HG02763 (cell line): ENCODE data around the gene ZBTB32.

Experiments
- ATAC-seq: cut with Tn5 transposase; IDR thresholded peaks from one replicate; pipeline ENCODE4 v1.9.1; 2021; ENCODE audit warnings: mild to moderate bottlenecking, moderate library complexity; ENCODE audit not compliant: unreplicated experiment

The ZBTB32 gene

DNA sequence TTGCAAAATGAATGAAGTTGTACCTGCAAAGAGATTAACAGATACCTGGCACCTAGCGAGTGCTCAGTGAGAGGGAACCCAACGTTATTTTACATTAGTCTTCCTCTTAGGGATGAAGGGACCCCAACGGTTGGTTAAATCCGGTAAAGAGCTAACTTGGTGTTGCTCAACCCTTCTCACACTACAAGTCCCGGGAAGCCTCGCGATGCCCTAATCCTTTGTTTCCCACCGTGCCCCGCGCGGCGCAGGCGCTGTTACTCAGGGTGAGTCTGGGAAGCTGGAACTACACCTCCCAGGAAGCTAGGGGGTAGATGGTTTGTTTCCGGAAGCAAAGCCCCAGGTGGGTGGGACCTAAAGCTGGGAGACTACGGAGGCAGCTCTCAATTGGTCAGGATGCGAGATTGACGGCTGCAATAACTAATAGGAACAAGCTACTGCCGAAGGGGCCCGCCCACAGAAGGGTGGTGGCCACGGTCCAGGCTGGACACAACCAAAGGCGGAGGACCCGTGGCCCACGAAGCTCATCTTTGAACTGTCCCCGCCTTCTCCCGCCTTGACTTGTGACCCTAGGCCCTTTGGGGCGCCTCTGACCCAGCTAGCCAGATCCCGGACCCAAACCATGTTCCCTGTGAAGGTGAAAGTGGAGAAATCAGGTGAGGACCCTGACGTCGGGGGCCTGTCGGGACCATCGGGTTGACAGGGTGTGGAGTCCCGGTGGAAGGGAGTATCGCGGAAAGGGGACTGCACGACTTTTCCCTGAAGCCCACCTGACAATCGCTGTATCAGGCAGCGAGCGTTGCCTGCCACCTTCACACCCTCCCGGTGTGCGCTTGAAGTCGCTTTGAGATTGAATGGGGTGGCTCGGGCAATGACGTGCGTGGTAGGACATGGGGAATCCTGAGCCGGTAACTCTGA is 44.0 kb downstream of the ZBTB32 start, which contains the start of gene LIN37:
TSS of gene LIN37 (plus strand) at position 471 of the 915 bp plus-strand sequence. CDS start at position 620, 149 bp downstream.
- ATAC-seq = peak; percentile 77

- no peak for ATAC-seq
These were observed 45.8 kb downstream of the ZBTB32 start for GRCh38 chr19:35750167-35750566.

DNA sequence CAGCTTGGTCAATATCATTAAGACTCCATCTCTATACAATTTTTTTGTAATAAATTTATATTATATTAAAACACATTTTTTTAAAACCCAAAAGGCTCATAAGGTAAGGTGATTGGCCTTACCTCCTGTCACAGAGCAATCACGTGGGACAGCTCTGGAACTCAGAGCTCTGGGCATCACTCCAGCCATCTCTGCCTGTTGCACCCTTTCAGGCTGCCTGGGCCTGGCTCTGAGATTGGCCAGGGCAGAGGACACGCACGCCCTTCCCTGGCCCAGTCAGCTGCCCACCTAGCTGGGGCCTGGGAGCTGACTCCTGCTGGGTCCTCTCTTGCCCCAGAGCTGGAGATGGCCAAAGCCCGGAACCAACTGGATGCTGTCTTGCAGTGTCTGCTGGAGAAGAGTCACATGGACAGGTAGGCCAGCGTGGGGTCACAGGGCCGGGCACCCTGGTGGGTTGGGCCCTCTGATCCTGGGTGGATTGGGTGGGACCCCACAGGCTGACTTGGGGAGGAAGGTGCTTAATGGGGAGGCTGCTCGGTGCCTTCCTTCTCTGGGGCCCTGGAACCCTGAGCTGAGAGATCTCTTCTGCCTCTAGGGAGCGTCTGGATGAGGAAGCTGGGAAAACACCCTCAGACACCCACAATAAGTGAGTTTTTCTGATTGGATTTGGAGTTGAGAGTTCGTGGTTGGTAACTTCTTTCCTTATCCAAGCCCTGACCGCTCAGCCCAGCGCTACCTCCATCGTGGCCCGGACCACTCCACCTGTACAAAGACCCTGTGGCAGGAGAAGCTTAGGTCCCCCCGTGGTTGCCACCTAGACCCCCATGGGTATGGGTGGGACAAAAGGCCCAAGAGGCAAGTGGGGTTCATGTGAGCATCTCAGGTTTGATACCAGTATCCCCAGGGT is 47.7 kb downstream of the ZBTB32 start:
- no peak for ATAC-seq

DNA sequence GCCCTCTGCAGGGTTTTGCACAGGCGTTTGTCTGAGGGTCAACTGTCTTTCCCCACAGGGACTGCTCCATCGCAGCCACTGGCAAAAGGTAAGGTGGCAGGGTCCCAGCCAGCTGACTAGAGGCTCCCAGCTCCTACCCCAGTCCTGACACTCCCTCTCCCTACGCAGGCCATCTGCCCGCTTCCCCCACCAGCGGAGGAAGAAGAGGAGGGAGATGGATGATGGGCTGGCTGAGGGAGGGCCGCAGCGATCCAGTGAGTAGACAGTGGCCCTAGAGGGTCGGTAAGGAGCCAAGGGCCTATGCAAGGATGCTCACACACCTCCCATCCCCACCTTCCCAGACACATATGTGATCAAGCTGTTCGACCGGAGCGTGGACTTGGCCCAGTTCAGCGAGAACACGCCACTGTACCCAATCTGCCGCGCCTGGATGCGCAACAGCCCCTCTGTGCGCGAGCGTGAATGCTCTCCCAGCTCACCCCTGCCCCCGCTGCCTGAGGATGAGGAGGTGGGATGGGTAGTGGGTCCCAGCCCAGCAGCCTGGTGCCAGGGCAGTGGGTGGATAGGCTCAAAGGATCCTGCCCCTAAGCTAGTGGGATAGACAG is 48.5 kb downstream of the ZBTB32 start:
- no peak for ATAC-seq

DNA sequence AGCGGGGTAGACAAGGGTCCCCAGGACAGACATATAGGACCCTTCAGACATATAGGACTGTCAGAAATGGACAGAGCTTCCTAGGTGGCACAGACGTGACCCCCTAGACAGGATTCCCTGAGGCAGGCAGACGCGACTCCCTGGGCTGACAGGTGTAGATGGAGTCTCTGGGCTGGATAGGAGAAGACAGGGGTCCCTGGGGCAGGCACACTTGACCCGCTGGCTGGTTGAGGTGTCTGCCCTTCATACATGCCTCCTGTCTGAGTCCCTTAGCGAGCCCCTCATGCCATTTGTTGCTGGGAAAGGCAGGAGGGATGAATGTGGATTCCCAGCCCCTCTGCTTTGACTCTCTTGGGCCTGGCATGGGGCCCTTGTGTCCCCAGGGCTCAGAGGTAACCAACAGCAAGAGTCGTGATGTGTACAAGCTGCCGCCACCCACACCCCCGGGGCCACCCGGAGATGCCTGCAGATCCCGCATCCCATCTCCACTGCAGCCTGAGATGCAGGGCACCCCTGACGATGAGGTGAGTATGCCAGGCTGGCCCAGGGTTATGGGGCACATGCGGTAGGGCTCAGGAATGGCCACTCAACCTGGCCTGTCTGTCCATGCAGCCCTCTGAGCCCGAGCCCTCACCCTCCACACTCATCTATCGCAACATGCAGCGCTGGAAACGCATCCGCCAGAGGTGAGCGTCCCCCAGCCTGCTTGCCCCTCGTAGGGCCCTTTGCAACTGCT is 49.4 kb downstream of the ZBTB32 start:
- ATAC-seq = no peak

DNA sequence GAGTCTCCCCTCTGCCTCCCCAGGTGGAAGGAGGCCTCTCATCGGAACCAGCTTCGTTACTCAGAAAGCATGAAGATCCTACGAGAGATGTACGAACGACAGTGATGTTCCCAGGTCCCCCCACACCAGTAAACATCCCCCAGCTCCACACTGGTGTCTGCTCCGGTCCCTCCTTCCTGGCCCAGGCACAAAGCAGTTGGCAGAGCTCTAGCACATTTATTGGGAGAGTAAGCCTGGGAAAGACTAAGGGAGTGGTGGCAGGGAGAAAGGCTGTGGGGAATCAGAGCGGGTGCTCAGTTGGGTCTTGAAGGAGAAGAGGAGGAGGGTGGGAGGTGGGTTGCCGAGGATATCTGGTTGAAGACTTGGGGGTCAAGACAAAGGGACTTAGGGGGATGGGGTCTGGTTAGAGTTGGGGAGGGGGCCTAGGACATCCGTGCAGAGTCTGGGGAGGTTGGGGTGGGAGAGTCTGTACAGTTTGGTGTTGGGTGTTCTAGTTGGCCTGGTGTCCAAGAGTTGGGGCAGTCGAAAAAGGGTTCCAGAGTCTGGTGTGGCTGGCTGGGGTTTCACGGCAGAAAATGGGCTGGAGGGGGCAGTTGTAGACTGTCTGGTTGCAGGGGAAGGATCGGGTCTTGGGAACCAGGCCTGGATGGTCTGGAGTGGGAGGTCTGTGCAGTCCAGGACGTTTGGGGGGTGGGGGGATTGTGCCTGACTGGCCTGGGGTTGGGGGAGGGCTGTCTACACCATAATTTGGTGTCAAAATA is 50.2 kb downstream of the ZBTB32 start:
- no peak for ATAC-seq

DNA sequence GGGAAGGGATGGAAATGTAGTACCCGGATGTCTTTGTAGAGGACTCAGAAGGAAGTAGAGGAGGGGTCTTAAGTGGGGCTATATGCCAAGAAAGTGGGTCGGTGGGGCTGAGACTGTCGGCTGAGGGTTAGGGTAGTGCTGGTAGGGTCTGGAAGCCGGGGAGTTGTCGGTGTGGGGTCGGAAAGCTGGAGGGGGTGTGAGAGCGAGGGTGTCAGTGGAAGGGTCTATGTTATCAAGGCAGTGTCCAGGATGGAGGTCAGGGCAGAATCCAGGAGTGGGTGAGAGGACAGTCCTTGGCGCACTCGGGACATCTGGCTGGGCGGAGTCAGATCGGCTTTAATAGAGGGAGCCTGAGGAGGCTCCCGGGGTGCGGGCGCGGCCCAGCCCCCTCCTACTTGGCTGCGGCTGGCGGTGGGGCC is 50.8 kb downstream of the ZBTB32 start:
- no peak for ATAC-seq

GRCh38 chr19:35755550-35756376 is 51.4 kb downstream of the ZBTB32 start:
- ATAC-seq = no peak

DNA sequence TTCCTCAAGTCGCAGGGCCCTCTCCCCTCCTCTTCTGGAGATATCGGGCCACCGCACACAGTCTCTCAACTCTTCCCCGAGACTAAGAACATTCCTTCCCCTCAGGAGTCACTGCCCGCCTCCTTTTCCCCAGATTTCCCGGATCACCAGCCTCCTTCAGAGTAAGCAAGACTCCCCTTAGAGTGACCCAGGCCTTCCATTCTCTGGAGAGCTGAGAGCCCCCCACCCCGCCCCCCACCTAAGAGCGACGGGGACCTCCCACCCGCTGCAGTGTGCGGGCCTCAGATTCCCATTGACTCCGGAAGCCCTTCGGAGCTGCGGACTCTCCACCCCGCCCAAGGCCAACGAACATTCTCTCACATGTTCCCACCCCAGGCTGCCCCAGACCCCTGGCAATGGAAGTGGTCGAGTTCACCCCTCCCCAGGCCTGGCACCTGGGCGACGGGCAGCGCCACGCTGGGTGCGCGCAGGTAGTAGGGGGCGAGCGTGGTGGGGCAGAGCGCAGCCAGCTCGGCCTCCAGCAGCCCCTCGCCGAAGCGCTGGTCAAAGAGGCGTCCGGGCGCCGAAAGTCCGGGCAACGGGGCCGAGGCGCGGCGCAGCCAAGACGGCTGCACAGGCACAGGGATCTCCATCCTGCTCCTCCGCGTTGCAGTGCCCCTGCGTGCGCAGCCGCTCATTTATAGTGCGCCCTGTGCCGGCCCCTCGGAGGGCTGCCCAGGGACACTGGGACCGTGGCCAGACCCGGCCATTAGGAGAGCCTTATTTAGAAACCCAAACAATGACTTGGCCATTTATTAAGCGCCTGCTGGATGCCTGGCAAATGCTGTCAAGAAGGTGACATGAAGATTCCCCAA is 52.2 kb downstream of the ZBTB32 start, which contains the start of gene HSPB6:
TSS of gene HSPB6 (minus strand) at position 653 of the 854 bp plus-strand sequence. CDS start at position 632, 21 bp downstream.
- ATAC-seq = no peak

- no peak for ATAC-seq
These were observed 52.9 kb downstream of the ZBTB32 start for GRCh38 chr19:35757231-35757748.

- peak; percentile 95 for ATAC-seq
These were observed 53.6 kb downstream of the ZBTB32 start, which contains the start of gene PROSER3 for GRCh38 chr19:35757749-35758608. Gene PROSER3, plus strand, starts transcription at chr19:35758176. Its CDS starts 40 bp downstream, at chr19:35758216.

DNA sequence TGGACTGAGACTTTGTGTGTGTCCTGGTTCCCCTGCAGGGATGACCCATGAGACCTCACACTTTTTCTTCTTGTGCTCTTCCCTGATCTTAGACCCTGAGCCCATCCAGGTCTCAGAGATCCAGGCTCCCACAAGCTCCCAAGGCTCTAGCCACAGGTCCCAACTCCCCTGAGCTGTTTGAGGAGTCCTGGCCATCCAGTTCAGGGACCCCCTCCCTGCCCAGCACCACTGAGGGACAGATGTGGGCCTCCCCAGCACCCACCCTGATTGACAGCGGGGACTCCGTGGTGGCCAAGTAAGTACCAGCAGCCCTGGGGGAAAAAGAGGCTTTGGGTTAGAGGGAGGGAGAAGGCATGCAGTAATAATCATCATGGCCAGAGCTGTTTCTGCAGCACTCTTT is 55.3 kb downstream of the ZBTB32 start:
- ATAC-seq = no peak

GRCh38 chr19:35760711-35761349 is 56.5 kb downstream of the ZBTB32 start:
- ATAC-seq = no peak

- no peak for ATAC-seq
These were observed 60.3 kb downstream of the ZBTB32 start for GRCh38 chr19:35764432-35765315.
